ENCODE data around the gene EYA2. TPM values are rescaled to one million over a fixed set of nuclear protein-coding genes. Genes with fewer than 3 reads are reported as not detected.
"Not testable (repeated sequence)": the region's sequence is repeated elsewhere in the genome, so short reads cannot be mapped to it uniquely, and the experiment has no call there.

Gene EYA2
- total RNA-seq, 1 experiment from 2014 or later: not detected

- DNase-seq (ENCODE audit: low read depth): peak; percentile 98
Observed at GRCh38 chr20:46954490-46955038, 59.9 kb downstream of the EYA2 start.

DNA sequence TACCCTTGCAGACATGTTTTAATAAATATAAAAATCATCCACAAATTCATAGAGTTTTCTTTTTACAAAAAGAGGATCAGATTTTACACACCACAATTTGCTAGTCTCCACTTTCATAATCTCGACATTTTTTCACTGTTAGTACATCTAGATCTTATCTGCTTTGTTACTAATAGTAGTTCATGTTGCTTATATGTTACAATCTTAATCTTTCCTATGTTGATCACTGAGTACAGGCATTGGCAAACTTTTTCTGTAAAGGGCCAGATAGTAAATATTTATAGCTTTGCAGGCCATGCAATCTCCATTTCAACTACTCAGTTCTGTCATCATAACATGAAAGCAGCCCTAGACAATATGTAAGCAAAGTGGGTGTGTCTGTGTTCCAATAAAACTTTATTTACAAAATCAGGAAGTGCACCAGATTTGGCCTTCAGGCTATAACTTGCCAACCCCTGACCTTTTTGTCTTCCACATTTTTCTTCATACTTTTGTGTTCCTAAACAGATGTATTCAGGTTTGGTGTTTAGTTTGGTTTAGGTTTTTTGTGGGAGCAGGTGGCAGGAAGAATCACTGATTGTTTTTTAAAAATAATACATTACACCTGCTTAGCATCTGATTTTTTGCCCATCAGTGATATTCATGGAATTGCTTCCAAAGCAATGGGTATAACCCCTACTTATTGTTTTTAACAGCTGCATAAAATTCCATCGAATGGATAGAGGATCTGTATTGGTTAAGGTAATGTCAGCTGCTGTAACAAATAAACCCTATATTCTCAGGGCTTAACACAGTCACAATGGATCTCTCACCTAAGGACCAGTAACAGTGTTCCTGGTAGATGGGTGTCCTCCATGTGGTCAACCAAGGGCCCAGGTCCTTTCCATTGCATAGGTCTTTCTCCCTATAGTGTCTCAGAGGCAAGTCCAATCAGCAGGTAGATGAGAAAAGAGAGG is 61.2 kb downstream of the EYA2 start:
- DNase-seq (ENCODE audit: low read depth): peak; percentile 28

- DNase-seq (ENCODE audit: low read depth): peak; percentile 99
Observed at GRCh38 chr20:46959081-46959692, 64.5 kb downstream of the EYA2 start.

- DNase-seq (ENCODE audit: low read depth): no peak
Observed at GRCh38 chr20:46959821-46960220, 65.2 kb downstream of the EYA2 start.

DNA sequence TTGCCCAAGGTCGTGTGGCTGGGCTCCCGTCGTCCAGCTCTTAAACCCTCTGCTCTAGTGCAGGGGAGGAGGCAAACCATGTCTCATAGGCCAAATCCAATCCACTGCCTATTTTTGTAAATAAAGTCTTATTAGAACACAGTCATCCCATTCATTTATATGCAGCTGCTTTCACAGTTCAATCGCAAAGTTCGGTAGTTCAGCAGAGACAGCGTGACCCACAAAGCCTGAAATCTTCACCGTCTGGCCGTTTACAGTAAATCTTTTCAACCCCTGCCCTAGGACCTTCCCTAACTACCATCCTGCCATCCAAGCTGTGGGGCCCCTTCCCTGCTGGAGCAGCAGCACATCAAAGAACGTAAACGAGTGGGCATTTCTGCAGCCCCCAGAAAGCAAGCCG is 65.9 kb downstream of the EYA2 start:
- no peak for DNase-seq (ENCODE audit: low read depth)

DNA sequence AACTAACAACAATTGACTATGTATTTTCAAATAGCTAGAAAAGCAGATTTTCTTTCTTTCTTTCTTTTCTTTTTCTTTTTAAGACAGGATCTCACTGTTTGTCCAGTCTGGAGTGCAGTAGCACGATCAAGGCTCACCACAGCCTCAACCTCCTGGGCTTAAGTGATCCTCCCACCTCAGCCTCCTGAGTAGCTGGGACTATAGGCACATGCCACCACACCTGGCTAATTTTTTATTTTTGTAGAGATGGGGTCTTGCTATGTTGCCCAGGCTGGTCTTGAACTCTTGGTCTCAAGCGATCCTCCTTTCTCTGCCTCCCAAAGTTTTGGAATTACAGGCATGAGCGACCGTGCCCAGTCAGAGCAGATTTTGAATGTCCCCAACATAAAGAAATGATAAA is 67.3 kb downstream of the EYA2 start:
- DNase-seq (ENCODE audit: low read depth): not testable (repeated sequence)

DNA sequence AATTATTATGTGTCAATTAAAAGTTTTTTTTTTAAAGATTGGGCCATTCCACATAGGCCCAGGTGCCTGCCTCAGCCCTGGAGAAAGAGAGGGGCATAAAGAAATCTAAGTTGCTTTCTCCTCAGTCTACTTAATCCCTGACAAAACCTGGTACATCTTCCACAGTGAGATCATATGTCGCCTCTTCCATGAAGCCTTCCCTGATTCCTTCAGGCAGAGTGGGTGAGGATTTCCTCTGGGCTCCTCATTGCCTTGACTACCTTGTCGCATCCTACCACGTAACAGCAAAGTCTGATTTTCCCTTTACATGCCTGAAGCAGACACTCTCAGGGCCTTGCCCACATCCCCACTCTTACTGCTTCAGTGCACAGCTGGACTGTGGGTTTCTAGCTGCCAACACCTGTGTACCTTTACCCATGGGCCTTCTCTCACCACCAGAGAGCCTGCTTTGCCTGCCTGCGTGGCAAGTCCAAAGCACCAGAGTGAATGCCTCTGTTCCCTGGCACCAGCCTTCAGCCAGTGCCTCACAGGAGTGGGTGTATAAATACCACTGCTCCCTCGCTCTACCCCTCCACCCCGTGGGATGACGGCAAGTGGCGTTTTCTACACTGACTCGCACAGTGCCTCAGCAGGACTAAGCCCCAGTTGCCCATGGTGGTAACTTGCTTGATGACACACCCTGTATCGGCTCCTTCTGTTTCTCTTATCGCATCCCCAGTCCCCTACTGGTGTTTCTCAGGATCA is 68.0 kb downstream of the EYA2 start:
- DNase-seq (ENCODE audit: low read depth): no peak

- DNase-seq (ENCODE audit: low read depth): peak; percentile 69
Observed at GRCh38 chr20:46963196-46963529, 68.5 kb downstream of the EYA2 start.

DNA sequence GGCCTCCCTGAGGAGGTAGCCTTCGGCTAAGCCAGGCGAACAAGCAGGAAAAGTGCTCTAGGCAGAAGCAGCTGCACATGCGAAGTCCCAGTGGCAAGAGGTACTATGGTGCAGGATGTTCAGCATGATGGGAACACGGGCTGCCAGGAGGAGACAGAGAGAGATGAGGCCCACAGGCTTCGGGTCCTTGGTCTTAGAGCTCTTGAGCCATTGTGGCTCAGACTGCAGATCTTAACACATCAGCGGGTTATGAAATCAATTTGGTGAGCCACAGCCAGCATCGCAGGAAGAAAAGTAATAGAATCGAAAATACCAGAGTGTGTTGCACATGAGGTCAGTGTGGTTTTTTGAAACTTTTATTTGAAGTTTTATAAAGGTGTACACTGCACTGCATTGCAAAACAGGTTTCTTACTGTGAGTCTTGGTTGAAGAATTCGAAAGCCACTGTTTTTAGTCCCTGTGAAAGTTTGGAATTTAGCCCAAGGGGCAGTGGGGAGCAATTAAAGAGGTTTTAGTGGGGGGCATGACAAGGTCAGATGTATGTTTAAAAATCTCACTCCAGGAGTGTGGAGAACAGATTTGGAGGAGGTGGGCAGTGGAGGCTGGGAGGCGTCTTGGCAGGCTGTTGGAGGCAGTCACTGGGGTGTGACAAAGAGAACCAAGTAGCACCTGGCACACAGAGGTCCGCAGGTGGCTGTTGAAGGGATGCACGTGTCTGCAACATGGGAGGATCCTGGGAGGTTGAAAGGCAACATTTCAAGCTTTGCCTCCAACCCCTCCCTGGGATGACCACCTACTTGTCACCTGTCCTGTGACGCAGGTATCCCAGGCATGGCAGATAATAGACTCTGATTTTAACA is 69.3 kb downstream of the EYA2 start:
- DNase-seq (ENCODE audit: low read depth): peak; percentile 26

DNA sequence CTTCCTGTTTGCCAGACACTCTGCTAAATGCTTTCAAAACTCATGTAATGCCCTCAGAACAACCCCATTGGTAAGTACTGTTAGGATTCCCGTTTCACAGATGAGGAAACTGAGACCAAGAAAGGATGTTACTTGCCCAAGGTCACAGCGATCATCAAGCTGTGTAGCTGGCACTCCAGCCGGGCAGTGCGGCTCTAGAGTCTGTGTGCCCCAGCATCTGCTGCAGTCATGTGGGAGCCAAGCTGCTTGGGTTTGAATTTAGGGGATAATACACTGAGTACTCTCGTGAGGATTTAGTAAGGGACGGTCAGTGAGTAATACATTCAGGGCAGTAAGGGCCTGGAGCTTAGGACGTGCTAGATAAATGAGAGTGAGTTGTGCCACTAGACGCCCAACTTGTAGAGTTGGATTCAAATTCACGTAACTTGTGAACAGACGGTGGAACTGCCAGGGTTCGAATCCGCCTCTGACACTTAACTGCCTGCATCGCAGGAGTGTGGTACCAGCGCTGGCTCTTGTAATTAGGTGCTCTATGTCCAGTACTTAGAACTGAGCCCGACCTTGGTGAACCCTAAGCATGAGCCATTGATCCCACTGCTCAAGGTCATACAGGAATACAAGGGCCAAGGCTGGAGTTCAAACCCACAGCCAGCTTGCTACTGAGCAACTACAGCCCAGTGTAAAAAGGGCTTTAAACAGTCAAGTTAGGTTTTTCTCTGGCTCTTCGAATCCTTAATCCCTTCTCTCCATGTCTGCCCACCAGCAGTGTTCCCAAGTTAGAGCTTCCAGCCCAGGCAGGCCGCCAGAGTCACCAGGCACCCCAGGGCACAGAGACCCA is 70.2 kb downstream of the EYA2 start:
- DNase-seq (ENCODE audit: low read depth): no peak

DNA sequence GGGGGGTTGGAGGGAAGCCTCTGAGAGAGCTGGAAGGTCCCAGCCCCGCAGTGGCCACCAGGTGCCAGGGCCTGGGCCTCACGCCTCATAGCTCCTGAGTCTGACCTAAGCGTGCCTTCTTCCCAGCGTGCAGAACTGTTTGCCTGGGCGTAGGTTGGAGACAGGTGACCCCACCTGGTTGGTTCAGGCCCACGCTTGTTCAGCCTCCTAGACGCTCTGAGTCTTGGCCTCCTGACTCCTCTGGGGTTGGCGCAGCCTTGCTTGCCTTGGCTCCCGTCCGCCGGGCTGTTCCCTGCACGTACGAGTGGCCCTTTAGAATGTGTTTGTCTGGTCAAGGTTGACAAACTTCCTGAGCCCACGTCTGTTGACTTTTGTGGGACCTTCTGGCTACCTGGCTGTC is 70.8 kb downstream of the EYA2 start:
- DNase-seq (ENCODE audit: low read depth): no peak

- DNase-seq (ENCODE audit: low read depth): no peak
Observed at GRCh38 chr20:46967646-46968045, 73.0 kb downstream of the EYA2 start.

DNA sequence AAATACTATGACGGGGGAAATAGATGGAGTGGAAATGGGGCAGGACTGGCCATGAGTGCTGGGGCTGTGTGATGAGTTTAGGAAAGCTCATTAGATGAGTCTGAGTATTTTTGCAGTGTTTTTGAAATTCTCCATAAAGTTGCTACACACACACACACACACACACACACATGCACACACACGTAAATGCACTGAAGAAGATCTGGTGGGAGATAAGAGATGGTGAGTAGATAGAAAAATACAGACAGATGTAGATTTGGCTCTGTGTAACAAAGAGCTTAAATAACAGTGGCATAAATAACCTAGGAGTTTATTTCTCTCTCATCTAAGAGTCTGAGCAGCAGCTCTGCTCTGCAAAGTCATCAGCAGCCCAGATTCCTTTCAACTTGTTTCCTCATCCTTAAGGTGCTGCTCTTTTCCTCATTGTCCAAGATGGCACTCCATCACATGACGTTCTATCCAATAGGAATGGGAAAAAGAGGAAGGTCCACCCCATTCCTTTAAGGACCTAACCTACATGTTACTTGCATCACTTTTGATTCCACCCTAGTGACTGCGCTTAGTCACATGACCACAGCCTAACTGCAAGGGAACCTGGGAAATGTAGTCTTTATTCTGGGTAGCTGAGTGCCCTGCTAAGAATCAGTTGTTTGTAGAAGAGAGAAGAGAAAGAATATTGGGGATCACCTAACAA is 76.4 kb downstream of the EYA2 start:
- DNase-seq (ENCODE audit: low read depth): peak; percentile 76

GRCh38 chr20:46973766-46974165 is 79.1 kb downstream of the EYA2 start:
- no peak for DNase-seq (ENCODE audit: low read depth)

DNA sequence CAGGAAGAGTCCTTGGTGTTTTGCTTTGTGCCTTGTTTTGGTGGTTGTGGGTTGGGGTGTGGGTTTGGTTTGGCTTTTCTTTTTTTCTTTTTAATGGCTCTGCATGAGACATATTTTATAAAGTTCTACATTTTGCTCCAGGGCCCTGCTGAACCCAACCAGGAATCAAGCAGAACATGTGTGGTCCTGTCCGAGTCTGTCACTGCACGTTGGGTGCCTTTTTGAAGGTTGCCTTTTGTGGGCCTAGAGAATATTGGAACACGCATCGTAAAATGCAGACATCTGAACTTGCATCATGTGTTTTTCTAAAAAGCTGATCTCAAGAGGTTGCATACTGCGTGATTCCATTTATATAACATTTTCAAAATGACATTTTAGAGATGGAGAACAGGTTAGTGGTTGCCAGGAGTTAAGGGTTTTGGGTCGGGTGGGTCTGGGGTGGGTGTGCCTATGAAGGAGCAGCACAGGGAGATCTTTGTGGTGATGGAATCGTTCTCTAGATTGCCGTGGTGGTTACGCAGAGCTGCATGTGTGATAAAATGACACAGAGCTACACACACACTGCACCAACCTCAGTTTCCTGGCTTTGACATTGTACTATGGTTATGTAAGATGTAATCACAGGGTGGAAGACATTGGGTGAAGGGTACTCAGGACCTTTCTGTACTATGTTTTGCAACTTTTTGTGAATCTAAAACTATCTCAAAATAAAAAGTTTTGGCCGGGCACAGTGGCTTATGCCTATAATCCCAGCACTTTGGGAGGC is 80.2 kb downstream of the EYA2 start:
- no peak for DNase-seq (ENCODE audit: low read depth)

DNA sequence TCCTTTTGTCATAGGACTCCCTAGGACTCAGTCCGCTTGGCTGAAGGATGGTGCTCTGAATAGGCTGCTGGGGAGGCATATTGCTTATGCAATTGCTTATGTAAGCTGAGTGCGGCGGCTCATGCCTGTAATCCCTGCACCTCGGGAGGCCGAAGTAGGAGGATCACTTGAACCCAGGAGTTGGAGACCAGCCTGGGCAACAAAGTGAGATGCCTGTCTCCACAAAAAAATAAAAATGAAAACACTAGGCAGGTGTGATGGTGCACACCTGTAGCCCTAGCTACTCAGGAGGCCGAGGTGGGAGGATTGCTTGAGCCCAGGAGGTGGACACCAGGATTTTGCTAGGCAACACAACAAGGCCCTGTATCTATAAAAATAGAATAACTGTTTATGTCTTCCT is 81.3 kb downstream of the EYA2 start:
- DNase-seq (ENCODE audit: low read depth): no peak

DNA sequence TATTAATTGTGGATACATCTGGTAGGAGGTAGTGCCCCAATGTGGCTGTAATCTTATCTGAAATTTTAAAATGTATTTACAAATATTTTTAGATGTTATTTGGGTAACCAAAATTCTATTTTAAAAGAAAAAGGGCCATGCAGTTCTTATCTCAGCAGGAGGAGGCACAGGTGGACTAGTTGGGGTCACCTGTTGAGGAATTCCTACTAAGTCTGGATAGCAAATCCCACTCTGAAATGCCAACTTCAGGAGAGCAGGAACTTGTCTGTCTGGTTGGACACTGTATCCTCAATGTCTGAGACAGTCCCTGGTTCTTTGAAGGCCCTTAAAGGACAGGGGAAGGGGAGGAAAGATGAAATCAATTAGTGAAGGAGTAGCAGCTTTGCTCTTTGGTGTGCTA is 82.6 kb downstream of the EYA2 start:
- no peak for DNase-seq (ENCODE audit: low read depth)

DNA sequence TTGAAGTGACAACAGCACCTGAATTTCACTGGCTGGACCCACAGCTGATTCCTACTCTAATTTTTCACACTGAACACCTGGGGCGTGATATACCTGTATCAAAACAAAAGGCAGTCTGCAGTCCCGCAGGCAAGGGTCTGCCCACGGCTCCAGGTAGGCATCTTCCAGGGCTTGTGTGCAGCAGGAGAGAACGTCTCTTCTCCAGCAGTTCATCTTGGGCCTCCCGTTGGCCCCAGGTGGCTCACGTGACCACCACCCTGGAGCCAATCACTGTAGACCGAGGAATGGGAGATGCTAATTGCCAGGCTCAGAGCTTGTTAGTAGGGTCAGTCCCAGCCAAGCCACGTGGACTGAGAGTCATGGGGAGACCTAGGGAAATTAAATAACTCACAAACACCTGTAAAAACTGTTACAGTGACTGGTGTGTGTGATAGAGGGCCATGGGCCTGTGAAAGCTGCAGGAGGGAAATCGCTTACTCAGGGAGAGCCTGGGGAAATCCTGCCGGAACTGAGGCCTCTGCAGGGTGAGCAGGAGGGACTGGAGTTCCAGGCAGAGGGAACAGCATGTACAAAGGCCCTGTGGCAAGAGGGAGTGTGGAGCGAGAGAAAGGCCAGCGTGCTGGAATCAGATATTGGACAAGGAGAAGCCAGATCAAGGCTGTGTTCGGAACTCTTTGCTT is 83.4 kb downstream of the EYA2 start:
- no peak for DNase-seq (ENCODE audit: low read depth)

All from RPMI7951 (cell line).